SKM-1 (cell line): ENCODE measurements around the gene ZNF800.
"Not testable (repeated sequence)": the region's sequence is repeated elsewhere in the genome, so short reads cannot be mapped to it uniquely, and the experiment has no call there.

Experiments used
- DNase-seq: peaks from one replicate; lab custom pipeline; 2025; ENCODE audit not compliant: unreplicated experiment; lab: John Stamatoyannopoulos, UW

Gene ZNF800, protein sequence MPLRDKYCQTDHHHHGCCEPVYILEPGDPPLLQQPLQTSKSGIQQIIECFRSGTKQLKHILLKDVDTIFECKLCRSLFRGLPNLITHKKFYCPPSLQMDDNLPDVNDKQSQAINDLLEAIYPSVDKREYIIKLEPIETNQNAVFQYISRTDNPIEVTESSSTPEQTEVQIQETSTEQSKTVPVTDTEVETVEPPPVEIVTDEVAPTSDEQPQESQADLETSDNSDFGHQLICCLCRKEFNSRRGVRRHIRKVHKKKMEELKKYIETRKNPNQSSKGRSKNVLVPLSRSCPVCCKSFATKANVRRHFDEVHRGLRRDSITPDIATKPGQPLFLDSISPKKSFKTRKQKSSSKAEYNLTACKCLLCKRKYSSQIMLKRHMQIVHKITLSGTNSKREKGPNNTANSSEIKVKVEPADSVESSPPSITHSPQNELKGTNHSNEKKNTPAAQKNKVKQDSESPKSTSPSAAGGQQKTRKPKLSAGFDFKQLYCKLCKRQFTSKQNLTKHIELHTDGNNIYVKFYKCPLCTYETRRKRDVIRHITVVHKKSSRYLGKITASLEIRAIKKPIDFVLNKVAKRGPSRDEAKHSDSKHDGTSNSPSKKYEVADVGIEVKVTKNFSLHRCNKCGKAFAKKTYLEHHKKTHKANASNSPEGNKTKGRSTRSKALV

GRCh38 chr7:127392566-127393367, at the start of gene ZNF800:
Gene ZNF800, minus strand, starts transcription at chr7:127392708. Its CDS starts 1,151 bp downstream, at chr7:127391557.
- peak; percentile 75 for DNase-seq

DNA sequence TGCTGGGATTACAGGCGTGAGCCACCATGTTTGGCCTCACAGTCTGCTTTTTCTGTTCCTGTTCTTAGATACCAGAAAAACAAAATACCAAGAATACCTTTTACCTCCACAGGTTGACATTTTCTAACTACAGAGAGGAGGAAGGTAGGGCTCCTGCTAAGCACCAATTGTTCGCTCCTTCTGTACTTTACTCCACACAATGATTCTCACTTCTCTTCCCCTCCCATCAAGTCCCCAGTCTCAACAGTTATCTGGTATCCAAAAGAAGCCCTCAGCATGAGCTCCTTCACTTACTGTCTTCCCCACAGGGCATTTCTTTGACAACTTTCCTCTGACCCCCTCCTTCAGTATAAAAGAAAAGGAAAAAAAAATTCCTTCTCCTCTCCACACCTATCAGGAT, 47.7 kb upstream of the ZNF800 start:
- DNase-seq: no peak

GRCh38 chr7:127438836-127439235, 46.3 kb upstream of the ZNF800 start:
- DNase-seq: no peak

GRCh38 chr7:127437837-127438236, 45.3 kb upstream of the ZNF800 start:
- no peak for DNase-seq

- no peak for DNase-seq
Measured at GRCh38 chr7:127437241-127437640, 44.7 kb upstream of the ZNF800 start.

DNA sequence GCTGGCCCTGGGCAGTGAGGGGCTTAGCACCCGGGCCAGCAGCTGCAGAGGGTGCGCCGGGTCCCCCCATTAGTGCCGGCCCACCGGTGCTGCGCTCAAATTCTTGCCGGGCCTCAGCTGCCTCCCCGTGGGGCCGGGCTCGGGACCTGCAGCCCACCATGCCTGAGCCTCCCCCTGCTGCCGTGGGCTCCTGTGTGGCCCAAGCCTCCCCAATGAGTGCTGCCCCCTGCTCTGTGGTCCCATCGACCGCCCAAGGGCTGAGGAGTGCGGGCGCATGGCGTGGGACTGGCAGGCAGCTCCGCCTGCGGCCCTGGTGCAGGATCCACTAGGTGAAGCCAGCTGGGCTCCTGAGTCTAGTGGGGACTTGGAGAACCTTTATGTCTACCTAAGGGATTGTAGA, 36.8 kb upstream of the ZNF800 start:
- DNase-seq: not testable (repeated sequence)

GRCh38 chr7:127419196-127419595, 26.7 kb upstream of the ZNF800 start:
- DNase-seq: no peak

DNA sequence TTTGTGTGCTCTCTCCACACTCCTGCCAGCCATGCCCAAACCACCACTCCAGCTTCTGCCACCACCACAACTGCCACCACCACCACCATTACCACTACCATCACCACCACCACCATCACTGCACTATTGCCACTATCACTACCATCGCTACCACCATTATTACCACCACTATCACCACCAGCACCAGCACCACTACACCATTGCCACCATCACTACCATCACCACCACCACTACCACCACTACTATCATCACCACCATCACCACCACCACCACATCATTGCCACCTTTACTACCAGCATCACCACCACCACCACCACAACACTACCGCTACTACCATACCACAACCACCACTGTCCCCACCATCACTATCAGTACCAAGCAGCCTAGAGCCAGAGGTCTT, 26.0 kb upstream of the ZNF800 start:
- no peak for DNase-seq

- DNase-seq: no peak
Measured at GRCh38 chr7:127417346-127417745, 24.8 kb upstream of the ZNF800 start.

- no peak for DNase-seq
Measured at GRCh38 chr7:127415060-127415742, 22.7 kb upstream of the ZNF800 start.

GRCh38 chr7:127413962-127414361, 21.5 kb upstream of the ZNF800 start:
- no peak for DNase-seq

- no peak for DNase-seq
Measured at GRCh38 chr7:127413326-127413725, 20.8 kb upstream of the ZNF800 start.

- no peak for DNase-seq
Measured at GRCh38 chr7:127411176-127411575, 18.7 kb upstream of the ZNF800 start.

- no peak for DNase-seq
Measured at GRCh38 chr7:127409629-127410028, 17.1 kb upstream of the ZNF800 start.

GRCh38 chr7:127404286-127405072, 12.0 kb upstream of the ZNF800 start:
- no peak for DNase-seq

DNA sequence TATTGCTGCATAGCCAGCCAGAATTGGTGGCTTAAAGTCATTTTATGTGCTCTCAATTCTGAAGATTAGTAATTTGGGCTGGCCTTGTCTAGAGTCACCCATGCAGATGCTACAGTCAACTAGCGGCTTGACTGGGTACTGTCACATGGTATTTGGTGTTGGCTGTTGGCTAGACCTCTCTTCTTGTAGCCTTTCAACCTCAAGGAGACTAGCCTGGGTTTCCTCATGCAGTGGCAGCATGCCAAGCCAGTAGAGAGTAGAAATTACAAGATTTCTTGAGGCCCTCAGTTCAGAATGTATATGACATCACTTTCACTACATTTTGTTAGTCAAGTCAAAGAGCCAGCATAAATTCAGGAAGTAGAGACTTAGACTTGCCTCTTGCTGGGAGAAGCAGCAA, 3.7 kb upstream of the ZNF800 start:
- DNase-seq: peak; percentile 95

DNA sequence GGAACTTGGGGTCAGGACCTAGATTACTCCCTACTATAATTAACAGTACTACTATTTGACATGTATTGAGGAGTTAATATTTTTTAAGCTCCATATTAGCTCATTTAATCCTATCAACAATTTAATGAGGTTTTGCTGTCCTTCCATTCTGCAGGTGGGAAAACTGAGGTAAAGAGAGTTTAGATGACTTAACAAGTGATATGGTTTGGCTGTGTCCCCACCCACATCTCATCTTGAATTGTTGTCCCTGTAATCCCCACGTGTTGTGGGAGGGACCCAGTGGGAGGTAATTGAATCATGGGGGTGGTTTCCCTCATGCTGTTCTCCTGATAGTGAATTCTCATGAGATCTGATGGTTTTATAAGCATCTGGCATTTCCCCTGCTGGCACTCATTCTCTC, 2.6 kb upstream of the ZNF800 start:
- DNase-seq: not testable (repeated sequence)

GRCh38 chr7:127393368-127394058, 1.0 kb upstream of the ZNF800 start:
- no peak for DNase-seq

- no peak for DNase-seq
Measured at GRCh38 chr7:127392182-127392565, 334 bp downstream of the ZNF800 start.
